Measurements from ENCODE around the gene FRMD4A.

The FRMD4A gene

GRCh38 chr10:14360515-14360914 lies 29.8 kb upstream of the FRMD4A start:
- no peak for DNase-seq

GRCh38 chr10:14358886-14359573 lies 28.3 kb upstream of the FRMD4A start:
- ATAC-seq (replicated peaks) (no peak), DNase-seq (no peak)
- H3K9me3 Mint-ChIP-seq = no peaks in the 10 kb centered on the region
- no peaks in the 10 kb centered on the region for H3K36me3 Mint-ChIP-seq (ENCODE audit: insufficient read depth)
- no peaks in the 10 kb centered on the region for H3K4me1 Mint-ChIP-seq (ENCODE audit: low read depth in 2 of 2)
- no peak overlapping the region for H3K4me3 Mint-ChIP-seq
- H3K27ac Mint-ChIP-seq = no peak overlapping the region
- peaks cover 46 to 55% of the 10 kb centered on the region in 2 donors for H3K27me3 Mint-ChIP-seq

More at GRCh38 chr10:14360515-14360914, 29.8 kb upstream of the FRMD4A start:
- H3K27me3 Mint-ChIP-seq = peaks cover 50 to 51% of the 10 kb centered on the region in 2 donors
- H3K9me3 Mint-ChIP-seq = no peaks in the 10 kb centered on the region
- H3K27ac Mint-ChIP-seq = no peak overlapping the region
- H3K4me3 Mint-ChIP-seq = no peak overlapping the region
- no peak for ATAC-seq (replicated peaks)
- H3K4me1 Mint-ChIP-seq (ENCODE audit: low read depth in 2 of 2) = no peaks in the 10 kb centered on the region
- no peaks in the 10 kb centered on the region for H3K36me3 Mint-ChIP-seq (ENCODE audit: insufficient read depth)

- no peaks in the 10 kb centered on the region for H3K4me1 Mint-ChIP-seq (ENCODE audit: low read depth in 2 of 2)
- no peak overlapping the region for H3K4me3 Mint-ChIP-seq
- ATAC-seq (replicated peaks) (no peak), DNase-seq (no peak)
- no peaks in the 10 kb centered on the region for H3K9me3 Mint-ChIP-seq
- H3K36me3 Mint-ChIP-seq (ENCODE audit: insufficient read depth) = no peaks in the 10 kb centered on the region
- peaks cover 39 to 52% of the 10 kb centered on the region in 2 donors for H3K27me3 Mint-ChIP-seq
- H3K27ac Mint-ChIP-seq = no peak overlapping the region
Measured at GRCh38 chr10:14356921-14357320, 26.2 kb upstream of the FRMD4A start.

GRCh38 chr10:14355750-14356149 lies 25.0 kb upstream of the FRMD4A start:
- H3K4me1 Mint-ChIP-seq (ENCODE audit: low read depth in 2 of 2) = no peaks in the 10 kb centered on the region
- DNase-seq = no peak
- no peak overlapping the region for H3K4me3 Mint-ChIP-seq
- H3K27me3 Mint-ChIP-seq = peaks cover 43 to 47% of the 10 kb centered on the region in 2 donors
- ATAC-seq (replicated peaks) = no peak
- no peaks in the 10 kb centered on the region for H3K36me3 Mint-ChIP-seq (ENCODE audit: insufficient read depth)
- no peaks in the 10 kb centered on the region for H3K9me3 Mint-ChIP-seq
- H3K27ac Mint-ChIP-seq = no peak overlapping the region

GRCh38 chr10:14353291-14353913 lies 22.7 kb upstream of the FRMD4A start:
- H3K9me3 Mint-ChIP-seq = no peaks in the 10 kb centered on the region
- no peaks in the 10 kb centered on the region for H3K36me3 Mint-ChIP-seq (ENCODE audit: insufficient read depth)
- H3K4me1 Mint-ChIP-seq (ENCODE audit: low read depth in 2 of 2) = no peaks in the 10 kb centered on the region
- H3K27ac Mint-ChIP-seq = no peak overlapping the region
- no peak overlapping the region for H3K4me3 Mint-ChIP-seq
- H3K27me3 Mint-ChIP-seq = peaks cover 49 to 67% of the 10 kb centered on the region in 2 donors
- no peak for DNase-seq
- ATAC-seq (replicated peaks) = no peak

- no peak overlapping the region for H3K4me3 Mint-ChIP-seq
- H3K27me3 Mint-ChIP-seq = peaks cover 41 to 62% of the 10 kb centered on the region in 2 donors
- H3K9me3 Mint-ChIP-seq = no peaks in the 10 kb centered on the region
- ATAC-seq (replicated peaks) = no peak
- no peaks in the 10 kb centered on the region for H3K36me3 Mint-ChIP-seq (ENCODE audit: insufficient read depth)
- H3K27ac Mint-ChIP-seq = no peak overlapping the region
- DNase-seq = no peak
- H3K4me1 Mint-ChIP-seq (ENCODE audit: low read depth in 2 of 2) = no peaks in the 10 kb centered on the region
Measured at GRCh38 chr10:14350006-14350405, 19.3 kb upstream of the FRMD4A start.

- peaks cover 41 to 62% of the 10 kb centered on the region in 2 donors for H3K27me3 Mint-ChIP-seq
- DNase-seq (no peak), ATAC-seq (replicated peaks) (no peak)
- no peaks in the 10 kb centered on the region for H3K9me3 Mint-ChIP-seq
- no peaks in the 10 kb centered on the region for H3K36me3 Mint-ChIP-seq (ENCODE audit: insufficient read depth)
- no peak overlapping the region for H3K27ac Mint-ChIP-seq
- H3K4me1 Mint-ChIP-seq (ENCODE audit: low read depth in 2 of 2) = no peaks in the 10 kb centered on the region
- H3K4me3 Mint-ChIP-seq = no peak overlapping the region
Measured at GRCh38 chr10:14349081-14349480, 18.4 kb upstream of the FRMD4A start.

GRCh38 chr10:14345262-14345661 lies 14.5 kb upstream of the FRMD4A start:
- ATAC-seq (replicated peaks) = no peak
- Mint-ChIP-seq H3K9me3 (no peaks in the 10 kb centered on the region), H3K27me3 (peaks cover 47 to 67% of the 10 kb centered on the region in 2 donors), H3K36me3 (ENCODE audit: insufficient read depth) (no peaks in the 10 kb centered on the region), H3K4me3 (no peak overlapping the region), H3K27ac (no peak overlapping the region), H3K4me1 (ENCODE audit: low read depth in 2 of 2) (no peaks in the 10 kb centered on the region)
- no peak for DNase-seq

- DNase-seq (no peak), ATAC-seq (replicated peaks) (no peak)
- H3K27ac Mint-ChIP-seq = no peak overlapping the region
- H3K27me3 Mint-ChIP-seq = peaks cover 41 to 51% of the 10 kb centered on the region in 2 donors
- no peaks in the 10 kb centered on the region for H3K9me3 Mint-ChIP-seq
- H3K36me3 Mint-ChIP-seq (ENCODE audit: insufficient read depth) = no peaks in the 10 kb centered on the region
- H3K4me1 Mint-ChIP-seq (ENCODE audit: low read depth in 2 of 2) = peaks cover 0 to 4% of the 10 kb centered on the region in 2 donors
- no peak overlapping the region for H3K4me3 Mint-ChIP-seq
Measured at GRCh38 chr10:14340051-14340744, 9.5 kb upstream of the FRMD4A start.

GRCh38 chr10:14336736-14337135 lies 6.0 kb upstream of the FRMD4A start:
- no peak overlapping the region for H3K27ac Mint-ChIP-seq
- DNase-seq = no peak
- ATAC-seq (replicated peaks) = no peak
- peaks cover 0 to 4% of the 10 kb centered on the region in 2 donors for H3K4me1 Mint-ChIP-seq (ENCODE audit: low read depth in 2 of 2)
- peaks cover 43 to 53% of the 10 kb centered on the region in 2 donors for H3K27me3 Mint-ChIP-seq
- H3K9me3 Mint-ChIP-seq = no peaks in the 10 kb centered on the region
- H3K4me3 Mint-ChIP-seq = no peak overlapping the region
- no peaks in the 10 kb centered on the region for H3K36me3 Mint-ChIP-seq (ENCODE audit: insufficient read depth)

GRCh38 chr10:14334771-14335170 lies 4.0 kb upstream of the FRMD4A start:
- no peak for DNase-seq
- Mint-ChIP-seq H3K4me1 (ENCODE audit: low read depth in 2 of 2) (peaks cover 0 to 4% of the 10 kb centered on the region in 2 donors), H3K9me3 (no peaks in the 10 kb centered on the region), H3K36me3 (ENCODE audit: insufficient read depth) (no peaks in the 10 kb centered on the region), H3K4me3 (no peak overlapping the region), H3K27ac (no peak overlapping the region), H3K27me3 (peaks cover 45% of the 10 kb centered on the region in 2 donors)
- no peak for ATAC-seq (replicated peaks)

GRCh38 chr10:14333606-14334005 lies 2.9 kb upstream of the FRMD4A start:
- H3K36me3 Mint-ChIP-seq (ENCODE audit: insufficient read depth) = no peaks in the 10 kb centered on the region
- ATAC-seq (replicated peaks) (no peak), DNase-seq (no peak)
- H3K27ac Mint-ChIP-seq = no peak overlapping the region
- H3K9me3 Mint-ChIP-seq = no peaks in the 10 kb centered on the region
- peaks cover 53 to 54% of the 10 kb centered on the region in 2 donors for H3K27me3 Mint-ChIP-seq
- H3K4me3 Mint-ChIP-seq = no peak overlapping the region
- peaks cover 0 to 4% of the 10 kb centered on the region in 2 donors for H3K4me1 Mint-ChIP-seq (ENCODE audit: low read depth in 2 of 2)

GRCh38 chr10:14332903-14333302 lies 2.2 kb upstream of the FRMD4A start:
- DNase-seq = no peak
- H3K36me3 Mint-ChIP-seq (ENCODE audit: insufficient read depth) = no peaks in the 10 kb centered on the region
- no peak overlapping the region for H3K27ac Mint-ChIP-seq
- H3K4me3 Mint-ChIP-seq = no peak overlapping the region
- H3K27me3 Mint-ChIP-seq = peaks cover 51 to 60% of the 10 kb centered on the region in 2 donors
- ATAC-seq (replicated peaks) = no peak
- no peaks in the 10 kb centered on the region for H3K9me3 Mint-ChIP-seq
- H3K4me1 Mint-ChIP-seq (ENCODE audit: low read depth in 2 of 2) = peaks cover 0 to 4% of the 10 kb centered on the region in 2 donors

GRCh38 chr10:14329746-14330173 lies 964 bp downstream of the FRMD4A start:
- H3K36me3 Mint-ChIP-seq (ENCODE audit: insufficient read depth) = peaks cover 4% of the 10 kb centered on the region
- peaks cover 0 to 4% of the 10 kb centered on the region in 2 donors for H3K4me1 Mint-ChIP-seq (ENCODE audit: low read depth in 2 of 2)
- no peaks in the 10 kb centered on the region for H3K9me3 Mint-ChIP-seq
- DNase-seq = no peak
- peaks cover 62 to 87% of the 10 kb centered on the region in 2 donors for H3K27me3 Mint-ChIP-seq
- no peak for ATAC-seq (replicated peaks)
- H3K4me3 Mint-ChIP-seq = no peak overlapping the region
- no peak overlapping the region for H3K27ac Mint-ChIP-seq
